ENCODE measurements around the gene UGT2A2.

The UGT2A2 gene

GRCh38 chr4:69576251-69576877 lies 63.1 kb downstream of the UGT2A2 start:
- in situ Hi-C loops (cut with HindIII; ENCODE audit: low sequenced_read_pairs), result no loop called here

- in situ Hi-C loops (cut with HindIII; ENCODE audit: low sequenced_read_pairs), result no loop called here
These were observed 70.7 kb downstream of the UGT2A2 start for GRCh38 chr4:69568787-69569186.

- in situ Hi-C loops (cut with HindIII; ENCODE audit: low sequenced_read_pairs), result no loop called here
These were observed 76.0 kb downstream of the UGT2A2 start for GRCh38 chr4:69563424-69563823.

GRCh38 chr4:69549651-69550050 lies 89.8 kb downstream of the UGT2A2 start:
- in situ Hi-C loops (cut with HindIII; ENCODE audit: low sequenced_read_pairs), result no loop called here

- in situ Hi-C loops (cut with HindIII; ENCODE audit: low sequenced_read_pairs), result no loop called here
These were observed 93.2 kb downstream of the UGT2A2 start for GRCh38 chr4:69546134-69546765.
